OCI-M1 (cell line): ENCODE measurements around the gene MIPOL1.
"Not testable (repeated sequence)": the region's sequence is repeated elsewhere in the genome, so short reads cannot be mapped to it uniquely, and the experiment has no call there.

Source experiments
- DNase-seq: peaks from one replicate; lab custom pipeline; 2025; lab: John Stamatoyannopoulos, UW

Gene MIPOL1

DNA sequence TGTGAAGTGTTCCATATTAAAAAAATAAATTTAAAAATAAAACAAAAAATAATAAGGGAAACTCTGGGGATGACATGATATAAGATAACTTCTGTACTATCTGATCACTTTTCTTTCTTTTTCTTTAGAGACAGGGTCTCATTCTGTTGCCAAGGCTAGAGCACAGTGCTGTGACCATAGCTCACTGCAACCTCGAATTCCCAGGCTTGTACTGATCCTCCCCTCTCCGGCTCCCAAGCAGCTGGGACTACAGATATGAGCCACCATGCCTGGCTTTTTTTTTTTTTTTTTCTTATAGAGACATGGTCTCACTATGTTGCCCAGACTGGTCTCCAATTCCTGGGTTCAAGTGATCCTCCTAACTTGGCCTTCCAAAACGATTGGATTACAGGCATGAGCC lies 10.4 kb upstream of the MIPOL1 start:
- no peak for DNase-seq

DNA sequence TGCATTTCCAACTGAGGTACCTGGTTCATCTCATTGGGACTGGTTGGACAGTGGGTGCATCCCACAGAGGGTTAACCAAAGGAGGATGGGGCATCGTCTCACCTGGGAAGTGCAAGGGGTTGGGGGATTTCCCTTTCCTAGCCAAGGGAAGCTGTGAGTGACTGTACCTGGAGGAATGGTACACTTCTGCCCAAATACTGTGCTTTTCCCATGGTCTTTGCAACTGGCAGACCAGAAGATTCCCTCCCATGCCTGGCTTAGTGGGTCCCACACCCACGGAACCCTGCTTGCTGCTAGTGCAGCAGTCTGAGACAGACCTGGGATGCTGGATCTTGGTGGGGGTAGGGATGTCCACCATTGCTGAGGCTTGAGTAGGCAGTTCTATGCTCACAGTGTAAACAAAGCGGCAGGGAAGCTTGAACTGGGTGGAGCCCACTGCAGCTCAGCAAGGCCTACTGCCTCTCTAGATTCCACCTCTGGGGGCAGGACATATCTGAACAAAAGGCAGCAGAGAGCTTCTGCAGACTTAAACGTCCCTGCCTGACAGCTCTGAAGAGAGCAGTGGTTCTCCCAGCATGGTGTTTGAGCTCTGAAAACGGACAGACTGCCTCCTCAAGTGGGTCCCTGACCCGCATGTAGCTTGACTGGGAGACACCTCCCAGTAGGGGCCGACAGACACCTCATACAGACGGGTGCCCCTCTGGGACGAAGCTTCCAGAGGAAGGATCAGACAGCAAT lies 9.7 kb upstream of the MIPOL1 start:
- DNase-seq: not testable (repeated sequence)

DNA sequence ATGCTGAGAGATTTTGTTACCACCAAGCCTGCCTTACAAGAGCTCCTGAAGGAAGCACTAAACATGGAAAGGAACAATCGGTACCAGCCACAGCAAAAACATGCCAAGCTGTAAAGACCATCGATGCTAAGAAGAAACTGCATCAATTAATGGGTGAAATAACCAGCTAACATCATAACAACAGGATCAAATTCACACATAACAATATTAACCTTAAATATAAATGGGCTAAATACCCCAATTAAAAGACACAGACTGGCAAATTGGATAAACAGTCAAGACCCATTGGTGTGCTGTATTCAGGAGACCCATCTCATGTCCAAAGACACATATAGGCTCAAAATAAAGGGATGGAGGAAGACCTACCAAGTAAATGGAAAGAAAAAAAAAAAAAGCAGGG lies 8.0 kb upstream of the MIPOL1 start:
- DNase-seq: not testable (repeated sequence)

- no peak for DNase-seq
Observed at GRCh38 chr14:37194698-37195097, 3.0 kb upstream of the MIPOL1 start.

GRCh38 chr14:37195327-37195726 lies 2.4 kb upstream of the MIPOL1 start:
- DNase-seq: no peak

DNA sequence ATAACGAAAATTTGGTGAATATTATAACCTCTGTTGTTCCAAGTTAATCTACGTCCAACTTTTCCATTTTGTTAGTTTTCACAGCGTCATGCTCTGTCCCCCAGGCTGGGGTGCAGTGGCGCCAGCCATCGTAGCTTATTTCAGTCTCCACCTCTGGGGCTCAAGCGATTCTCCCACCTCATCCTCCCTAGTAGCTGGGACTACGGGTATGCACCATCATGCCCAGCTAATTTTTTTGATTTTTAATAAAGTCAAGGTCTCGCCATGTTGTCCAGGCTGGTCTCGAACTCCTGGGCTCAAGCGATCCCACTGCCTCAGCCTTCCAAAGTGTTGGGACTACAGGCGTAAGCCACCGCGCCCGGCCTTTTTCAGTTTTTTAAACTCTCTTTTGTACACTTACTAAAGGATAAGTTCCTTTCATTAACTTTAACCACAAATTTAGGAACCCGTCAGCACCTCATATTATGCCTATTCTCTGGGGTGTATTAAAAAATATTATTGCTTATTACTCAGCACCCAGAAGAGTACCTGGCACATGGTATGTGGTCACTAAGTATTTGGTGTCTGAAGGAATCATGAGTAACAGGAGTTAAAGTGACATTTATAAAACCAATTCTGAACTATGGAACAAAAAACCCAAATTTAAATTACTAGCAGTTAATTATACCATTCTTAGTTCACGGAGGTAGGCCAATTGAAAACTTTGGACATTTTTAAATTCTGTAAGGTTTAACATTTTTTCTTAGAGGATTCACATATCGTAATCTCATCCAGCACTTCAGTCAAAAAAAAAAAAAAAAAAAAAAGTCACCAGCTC lies 925 bp upstream of the MIPOL1 start:
- DNase-seq: no peak

DNA sequence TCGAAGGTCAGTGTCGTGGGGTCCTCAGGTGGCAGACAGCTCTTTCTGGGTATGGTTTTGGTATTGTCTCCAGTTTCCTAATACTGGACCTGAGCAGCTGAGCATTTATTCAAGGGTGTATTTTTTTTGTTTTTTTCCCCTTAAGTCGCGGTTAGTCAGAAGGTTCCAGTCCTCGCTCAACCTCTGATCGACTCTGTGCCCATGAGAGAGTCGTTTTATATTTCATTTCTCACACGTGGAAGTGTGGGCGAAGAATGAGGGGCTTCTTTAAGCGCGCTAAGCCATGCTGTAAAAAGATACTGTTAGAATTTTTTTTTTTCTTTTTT lies 499 bp downstream of the MIPOL1 start:
- no peak for DNase-seq

- DNase-seq: no peak
Observed at GRCh38 chr14:37198907-37199306, 1.2 kb downstream of the MIPOL1 start.

- DNase-seq: no peak
Observed at GRCh38 chr14:37201724-37202123, 4.0 kb downstream of the MIPOL1 start.

- no peak for DNase-seq
Observed at GRCh38 chr14:37202265-37202664, 4.5 kb downstream of the MIPOL1 start.

DNA sequence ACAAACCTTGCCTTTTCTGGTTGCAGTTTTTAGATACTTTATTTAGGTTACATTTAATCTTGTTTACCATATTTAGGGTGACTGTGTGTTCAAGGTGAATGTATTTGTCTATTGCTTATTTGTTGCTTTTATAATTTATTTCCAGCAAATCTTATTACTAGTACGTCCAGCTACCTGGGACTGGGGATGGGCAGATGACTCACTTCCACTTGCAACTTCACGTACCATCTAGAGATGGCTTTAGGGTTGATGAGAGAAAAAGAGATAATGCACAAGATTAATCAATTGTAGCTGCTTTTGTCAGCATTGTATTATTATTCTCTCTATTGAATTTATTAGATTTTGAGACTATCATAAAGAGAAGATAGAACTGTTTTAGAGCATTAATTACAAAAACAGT lies 5.1 kb downstream of the MIPOL1 start:
- no peak for DNase-seq

GRCh38 chr14:37203423-37203822 lies 5.7 kb downstream of the MIPOL1 start:
- peak; percentile 3 for DNase-seq

GRCh38 chr14:37205623-37206605 lies 8.2 kb downstream of the MIPOL1 start:
- DNase-seq: not testable (repeated sequence)

GRCh38 chr14:37209617-37210016 lies 11.9 kb downstream of the MIPOL1 start:
- DNase-seq: not testable (repeated sequence)

GRCh38 chr14:37210448-37210847 lies 12.7 kb downstream of the MIPOL1 start:
- no peak for DNase-seq

GRCh38 chr14:37213016-37213415 lies 15.3 kb downstream of the MIPOL1 start:
- DNase-seq: no peak

DNA sequence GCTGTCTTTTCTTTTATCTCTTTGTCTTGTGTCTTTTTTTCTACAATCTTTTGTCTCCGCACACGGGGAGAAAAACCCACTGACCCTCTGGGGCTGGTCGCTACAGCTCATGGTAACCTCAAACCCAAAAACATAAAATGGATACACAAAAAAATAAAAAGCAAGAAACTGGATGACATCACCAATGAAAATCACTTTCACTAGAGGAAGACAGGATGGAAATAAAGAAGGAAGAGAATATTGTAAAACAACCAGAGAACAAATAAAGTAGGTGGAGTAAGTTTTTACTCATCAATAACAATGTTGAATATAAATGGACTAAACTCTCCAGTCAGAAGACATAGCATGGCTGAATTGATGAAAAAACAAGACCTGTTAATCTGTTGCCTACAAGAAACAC lies 17.6 kb downstream of the MIPOL1 start:
- DNase-seq: no peak

GRCh38 chr14:37221073-37221472 lies 23.3 kb downstream of the MIPOL1 start:
- no peak for DNase-seq

DNA sequence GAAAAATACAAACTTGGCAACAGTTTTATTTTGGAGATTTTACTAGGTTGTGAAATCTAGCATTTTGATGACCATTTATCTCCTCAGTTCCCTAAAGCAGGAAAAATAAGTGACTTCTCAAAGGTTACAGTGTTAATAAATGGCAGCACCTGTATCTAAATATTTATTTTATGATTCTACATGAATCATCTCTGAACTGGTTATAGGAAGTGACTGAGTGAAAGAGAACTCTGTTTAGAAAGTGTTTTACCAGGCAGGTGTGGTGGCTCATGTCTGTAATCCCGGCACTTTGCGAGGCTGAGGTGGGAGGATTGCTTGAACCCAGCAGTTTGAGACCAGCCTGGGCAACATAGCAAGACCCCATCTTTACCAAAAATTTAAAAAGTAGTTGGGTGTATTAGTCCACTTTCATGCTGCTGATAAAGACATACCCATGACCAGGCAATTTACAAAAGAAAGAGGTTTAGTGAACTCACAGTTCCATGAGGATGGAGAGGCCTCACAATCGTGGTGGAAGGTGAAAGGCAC lies 26.3 kb downstream of the MIPOL1 start:
- DNase-seq: no peak

GRCh38 chr14:37225668-37226067 lies 27.9 kb downstream of the MIPOL1 start:
- DNase-seq: not testable (repeated sequence)

GRCh38 chr14:37230551-37231194 lies 32.9 kb downstream of the MIPOL1 start:
- DNase-seq: peak; percentile 72
